ENCODE results near the gene AGBL3. TPM values are rescaled to one million over a fixed set of nuclear protein-coding genes. Genes with fewer than 3 reads are reported as not detected.

AGBL3 gene
- total RNA-seq, 1 donor from 2014 or later, result 4.1 TPM

Other genes with a start within 250 kb of the AGBL3 start
- 601 TPM for gene CALD1, start 206.9 kb upstream of the AGBL3 start, total RNA-seq
- 19.4 TPM for gene TMEM140, start 161.6 kb downstream of the AGBL3 start, total RNA-seq
- gene CYREN, start 184.2 kb downstream of the AGBL3 start, total RNA-seq, result 43.9 TPM
- 18.6 TPM for gene WDR91, start 225.0 kb downstream of the AGBL3 start, total RNA-seq
- not detected for gene STRA8, start 247.3 kb downstream of the AGBL3 start, total RNA-seq

Measured in mucosa of gallbladder (tissue), 1 donor.